ENCODE results near the gene CERS3. TPM values are rescaled to one million over a fixed set of nuclear protein-coding genes. Genes with fewer than 3 reads are reported as not detected.

The CERS3 gene
- total and polyA plus RNA-seq, 5 donors from 2014 or later, result 0.12 to 0.17 TPM; not detected in 3

- no peak overlapping the region for H3K4me3 Mint-ChIP-seq
- no peaks in the 10 kb centered on the region for H3K4me1 ChIP-seq (ENCODE audit: control insufficient read depth, insufficient read depth, low read length, poor library complexity, severe bottlenecking)
- H3K9me3 ChIP-seq (ENCODE audit: control insufficient read depth in 2 of 2, low read length in 2 of 2), result no peaks in the 10 kb centered on the region
- H3K27ac Mint-ChIP-seq, result no peak overlapping the region
- no peak overlapping the region for H3K4me3 ChIP-seq (ENCODE audit: low read depth, low read length)
- no peaks in the 10 kb centered on the region for H3K36me3 ChIP-seq (ENCODE audit: control insufficient read depth, insufficient read depth, low read length)
- no peak overlapping the region for H3K27ac ChIP-seq (ENCODE audit: insufficient read depth, low read length, poor library complexity, severe bottlenecking)
- no peaks in the 10 kb centered on the region for H3K4me1 Mint-ChIP-seq
- no peak for ATAC-seq (ENCODE audit: low read depth in 2 of 2)
- DNase-seq, result no peak
- peaks cover 0 to 1% (median 0%) of the 10 kb centered on the region in 7 donors for H3K9me3 Mint-ChIP-seq
- peaks cover 17% of the 10 kb centered on the region for H3K27me3 Mint-ChIP-seq
- H3K36me3 Mint-ChIP-seq, result no peaks in the 10 kb centered on the region
- H3K27me3 ChIP-seq (ENCODE audit: control insufficient read depth, insufficient read depth, low read length), result peaks cover 3% of the 10 kb centered on the region
Observed at GRCh38 chr15:100493213-100493612, 35.5 kb downstream of the CERS3 start.

- H3K27ac Mint-ChIP-seq, result no peak overlapping the region
- no peaks in the 10 kb centered on the region for H3K4me1 Mint-ChIP-seq
- H3K4me1 ChIP-seq (ENCODE audit: control insufficient read depth, insufficient read depth, low read length, poor library complexity, severe bottlenecking), result no peaks in the 10 kb centered on the region
- DNase-seq, result no peak
- no peak overlapping the region for H3K4me3 ChIP-seq (ENCODE audit: low read depth, low read length)
- H3K9me3 ChIP-seq (ENCODE audit: control insufficient read depth in 2 of 2, low read length in 2 of 2), result no peaks in the 10 kb centered on the region
- ATAC-seq (ENCODE audit: low read depth in 2 of 2), result no peak
- H3K27ac ChIP-seq (ENCODE audit: insufficient read depth, low read length, poor library complexity, severe bottlenecking), result no peak overlapping the region
- H3K36me3 Mint-ChIP-seq, result no peaks in the 10 kb centered on the region
- no peaks in the 10 kb centered on the region for H3K36me3 ChIP-seq (ENCODE audit: control insufficient read depth, insufficient read depth, low read length)
- H3K27me3 Mint-ChIP-seq, result peaks cover under 1% of the 10 kb centered on the region
- no peak overlapping the region for H3K4me3 Mint-ChIP-seq
- peaks cover 0 to 2% (median 0%) of the 10 kb centered on the region in 7 donors for H3K9me3 Mint-ChIP-seq
- H3K27me3 ChIP-seq (ENCODE audit: control insufficient read depth, insufficient read depth, low read length), result no peaks in the 10 kb centered on the region
Observed at GRCh38 chr15:100484443-100484842, 44.3 kb downstream of the CERS3 start.

DNA sequence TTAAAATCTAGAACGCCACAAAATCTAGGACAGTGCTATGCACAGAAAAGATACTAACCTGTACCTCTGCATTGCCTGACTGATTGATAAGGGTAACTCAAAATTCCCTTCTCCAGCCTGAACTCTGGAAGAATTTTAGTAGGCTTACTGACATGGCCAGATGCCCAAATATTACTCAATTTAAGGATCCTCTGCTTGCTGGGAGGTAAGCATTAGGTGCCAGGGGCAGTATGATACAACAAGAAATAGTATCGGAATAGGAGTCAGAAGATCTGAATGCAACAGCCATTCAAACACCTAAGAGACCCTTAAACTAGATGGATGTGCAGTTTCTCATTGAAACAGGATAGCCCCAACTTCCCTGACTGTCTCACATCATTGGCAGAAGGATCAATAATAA lies 45.4 kb downstream of the CERS3 start:
- H3K27ac ChIP-seq (ENCODE audit: insufficient read depth, low read length, poor library complexity, severe bottlenecking), result no peak overlapping the region
- H3K27ac Mint-ChIP-seq, result no peak overlapping the region
- H3K4me3 Mint-ChIP-seq, result no peak overlapping the region
- no peaks in the 10 kb centered on the region for H3K27me3 ChIP-seq (ENCODE audit: control insufficient read depth, insufficient read depth, low read length)
- peaks cover 6% of the 10 kb centered on the region for H3K36me3 Mint-ChIP-seq
- ATAC-seq (ENCODE audit: low read depth in 2 of 2) (no peak), DNase-seq (no peak)
- H3K27me3 Mint-ChIP-seq, result no peaks in the 10 kb centered on the region
- peaks cover 0 to 12% (median 6%) of the 10 kb centered on the region in 7 donors for H3K9me3 Mint-ChIP-seq
- H3K4me1 ChIP-seq (ENCODE audit: control insufficient read depth, insufficient read depth, low read length, poor library complexity, severe bottlenecking), result no peaks in the 10 kb centered on the region
- peaks cover 1 to 8% of the 10 kb centered on the region in 2 experiments for H3K9me3 ChIP-seq (ENCODE audit: control insufficient read depth in 2 of 2, low read length in 2 of 2)
- H3K36me3 ChIP-seq (ENCODE audit: control insufficient read depth, insufficient read depth, low read length), result no peaks in the 10 kb centered on the region
- no peaks in the 10 kb centered on the region for H3K4me1 Mint-ChIP-seq
- H3K4me3 ChIP-seq (ENCODE audit: low read depth, low read length), result no peak overlapping the region

DNA sequence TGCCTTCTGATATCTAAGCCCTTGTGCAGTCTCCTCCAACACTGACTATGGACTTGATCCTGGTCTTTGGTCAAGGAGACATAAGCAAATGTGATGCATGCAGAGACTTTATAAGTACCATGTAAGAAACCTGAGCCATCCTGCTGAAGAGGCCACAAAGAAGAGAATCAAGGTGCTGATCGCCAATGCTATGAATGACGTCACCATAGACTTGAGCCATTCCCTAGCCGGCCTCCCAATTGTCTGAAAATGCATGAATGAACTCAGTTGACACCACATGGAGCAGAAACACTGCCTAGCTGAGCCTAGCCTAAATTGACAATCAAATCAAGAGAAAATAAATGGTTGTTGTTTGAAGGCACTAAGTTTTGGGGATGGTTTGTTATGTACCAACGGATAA lies 51.9 kb downstream of the CERS3 start:
- Histone ChIP-seq H3K36me3 (ENCODE audit: control insufficient read depth, insufficient read depth, low read length) (no peaks in the 10 kb centered on the region), H3K4me1 (ENCODE audit: control insufficient read depth, insufficient read depth, low read length, poor library complexity, severe bottlenecking) (no peaks in the 10 kb centered on the region), H3K27me3 (ENCODE audit: control insufficient read depth, insufficient read depth, low read length) (no peaks in the 10 kb centered on the region), H3K9me3 (ENCODE audit: control insufficient read depth in 2 of 2, low read length in 2 of 2) (peaks cover 11 to 22% of the 10 kb centered on the region in 2 experiments), H3K27ac (ENCODE audit: insufficient read depth, low read length, poor library complexity, severe bottlenecking) (no peak overlapping the region), H3K4me3 (ENCODE audit: low read depth, low read length) (no peak overlapping the region)
- DNase-seq, result no peak
- H3K27me3 Mint-ChIP-seq, result no peaks in the 10 kb centered on the region
- ATAC-seq (ENCODE audit: low read depth in 2 of 2), result no peak
- no peak overlapping the region for H3K27ac Mint-ChIP-seq
- no peaks in the 10 kb centered on the region for H3K4me1 Mint-ChIP-seq
- no peak overlapping the region for H3K4me3 Mint-ChIP-seq
- peaks cover 14% of the 10 kb centered on the region for H3K36me3 Mint-ChIP-seq
- peaks cover 1 to 37% (median 13%) of the 10 kb centered on the region in 7 donors for H3K9me3 Mint-ChIP-seq

- Mint-ChIP-seq H3K27me3 (peaks cover 4% of the 10 kb centered on the region), H3K9me3 (peaks cover 1 to 18% (median 6%) of the 10 kb centered on the region in 7 donors), H3K4me3 (no peak overlapping the region), H3K36me3 (peaks cover 8% of the 10 kb centered on the region), H3K4me1 (no peaks in the 10 kb centered on the region), H3K27ac (no peak overlapping the region)
- no peak for ATAC-seq (ENCODE audit: low read depth in 2 of 2)
- H3K27me3 ChIP-seq (ENCODE audit: control insufficient read depth, insufficient read depth, low read length), result no peaks in the 10 kb centered on the region
- DNase-seq, result no peak
- no peak overlapping the region for H3K27ac ChIP-seq (ENCODE audit: insufficient read depth, low read length, poor library complexity, severe bottlenecking)
- H3K9me3 ChIP-seq (ENCODE audit: control insufficient read depth in 2 of 2, low read length in 2 of 2), result peaks cover 6 to 8% of the 10 kb centered on the region in 2 experiments
- no peaks in the 10 kb centered on the region for H3K36me3 ChIP-seq (ENCODE audit: control insufficient read depth, insufficient read depth, low read length)
- no peak overlapping the region for H3K4me3 ChIP-seq (ENCODE audit: low read depth, low read length)
- H3K4me1 ChIP-seq (ENCODE audit: control insufficient read depth, insufficient read depth, low read length, poor library complexity, severe bottlenecking), result no peaks in the 10 kb centered on the region
Observed at GRCh38 chr15:100472736-100473135, 56.0 kb downstream of the CERS3 start.

DNA sequence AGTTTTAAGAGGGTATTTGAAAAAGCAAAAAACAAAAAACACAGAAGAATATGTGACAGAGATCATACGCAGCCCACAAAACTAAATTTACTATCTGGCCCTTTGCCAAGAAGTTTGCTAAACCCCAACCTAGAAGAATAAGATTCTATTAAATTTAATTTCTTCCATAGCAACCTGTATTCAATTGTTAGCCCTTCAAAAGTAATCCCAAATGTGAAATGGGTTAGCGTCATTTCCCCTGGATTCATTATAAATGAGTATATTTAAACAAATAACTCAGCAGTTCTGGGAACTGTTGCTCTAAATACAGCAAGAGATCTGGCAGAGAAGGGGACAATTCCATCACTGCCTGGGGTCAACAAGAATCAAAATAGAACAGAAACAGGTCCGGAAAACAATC lies 56.8 kb downstream of the CERS3 start:
- Mint-ChIP-seq H3K4me1 (no peaks in the 10 kb centered on the region), H3K27ac (no peak overlapping the region), H3K27me3 (peaks cover 4% of the 10 kb centered on the region), H3K4me3 (no peak overlapping the region), H3K36me3 (peaks cover 4% of the 10 kb centered on the region), H3K9me3 (peaks cover 0 to 10% (median under 1%) of the 10 kb centered on the region in 7 donors)
- H3K36me3 ChIP-seq (ENCODE audit: control insufficient read depth, insufficient read depth, low read length), result no peaks in the 10 kb centered on the region
- DNase-seq (no peak), ATAC-seq (ENCODE audit: low read depth in 2 of 2) (no peak)
- H3K27ac ChIP-seq (ENCODE audit: insufficient read depth, low read length, poor library complexity, severe bottlenecking), result no peak overlapping the region
- no peaks in the 10 kb centered on the region for H3K4me1 ChIP-seq (ENCODE audit: control insufficient read depth, insufficient read depth, low read length, poor library complexity, severe bottlenecking)
- H3K9me3 ChIP-seq (ENCODE audit: control insufficient read depth in 2 of 2, low read length in 2 of 2), result peaks cover 0 to 5% of the 10 kb centered on the region in 2 experiments
- H3K4me3 ChIP-seq (ENCODE audit: low read depth, low read length), result no peak overlapping the region
- no peaks in the 10 kb centered on the region for H3K27me3 ChIP-seq (ENCODE audit: control insufficient read depth, insufficient read depth, low read length)

- peaks cover 0 to 6% (median under 1%) of the 10 kb centered on the region in 7 donors for H3K9me3 Mint-ChIP-seq
- Histone ChIP-seq H3K9me3 (ENCODE audit: control insufficient read depth in 2 of 2, low read length in 2 of 2) (no peaks in the 10 kb centered on the region), H3K36me3 (ENCODE audit: control insufficient read depth, insufficient read depth, low read length) (no peaks in the 10 kb centered on the region), H3K4me1 (ENCODE audit: control insufficient read depth, insufficient read depth, low read length, poor library complexity, severe bottlenecking) (no peaks in the 10 kb centered on the region), H3K4me3 (ENCODE audit: low read depth, low read length) (no peak overlapping the region), H3K27me3 (ENCODE audit: control insufficient read depth, insufficient read depth, low read length) (no peaks in the 10 kb centered on the region), H3K27ac (ENCODE audit: insufficient read depth, low read length, poor library complexity, severe bottlenecking) (no peak overlapping the region)
- no peak for ATAC-seq (ENCODE audit: low read depth in 2 of 2)
- H3K4me3 Mint-ChIP-seq, result no peak overlapping the region
- no peak overlapping the region for H3K27ac Mint-ChIP-seq
- H3K36me3 Mint-ChIP-seq, result no peaks in the 10 kb centered on the region
- DNase-seq, result no peak
- peaks cover 0 to 17% (median 1%) of the 10 kb centered on the region in 4 donors for H3K4me1 Mint-ChIP-seq
- H3K27me3 Mint-ChIP-seq, result peaks cover 4% of the 10 kb centered on the region
Observed at GRCh38 chr15:100468285-100468684, 60.5 kb downstream of the CERS3 start.

GRCh38 chr15:100466073-100466472 lies 62.7 kb downstream of the CERS3 start:
- ATAC-seq (ENCODE audit: low read depth in 2 of 2) (no peak), DNase-seq (no peak)
- no peaks in the 10 kb centered on the region for H3K9me3 ChIP-seq (ENCODE audit: control insufficient read depth in 2 of 2, low read length in 2 of 2)
- H3K4me3 ChIP-seq (ENCODE audit: low read depth, low read length), result no peak overlapping the region
- no peaks in the 10 kb centered on the region for H3K4me1 ChIP-seq (ENCODE audit: control insufficient read depth, insufficient read depth, low read length, poor library complexity, severe bottlenecking)
- H3K27me3 Mint-ChIP-seq, result peaks cover 4% of the 10 kb centered on the region
- peaks cover 0 to 6% (median 0%) of the 10 kb centered on the region in 7 donors for H3K9me3 Mint-ChIP-seq
- no peaks in the 10 kb centered on the region for H3K36me3 ChIP-seq (ENCODE audit: control insufficient read depth, insufficient read depth, low read length)
- no peak overlapping the region for H3K27ac ChIP-seq (ENCODE audit: insufficient read depth, low read length, poor library complexity, severe bottlenecking)
- peaks cover 0 to 21% (median 1%) of the 10 kb centered on the region in 4 donors for H3K4me1 Mint-ChIP-seq
- no peaks in the 10 kb centered on the region for H3K27me3 ChIP-seq (ENCODE audit: control insufficient read depth, insufficient read depth, low read length)
- H3K36me3 Mint-ChIP-seq, result no peaks in the 10 kb centered on the region
- no peak overlapping the region for H3K4me3 Mint-ChIP-seq
- no peak overlapping the region for H3K27ac Mint-ChIP-seq
